ENCODE measurements around the gene ANKRD34C. TPM values are rescaled to one million over a fixed set of nuclear protein-coding genes. Genes with fewer than 3 reads are reported as not detected.
"Not testable (repeated sequence)": the region's sequence is repeated elsewhere in the genome, so short reads cannot be mapped to it uniquely, and the experiment has no call there.

Gene ANKRD34C
- total RNA-seq, 1 donor from 2014 or later, result not detected

GRCh38 chr15:79316864-79317263, 34.3 kb downstream of the ANKRD34C start:
- peak overlapping the region; percentile 57 for H3K27ac Mint-ChIP-seq
- no peak for DNase-seq (ENCODE audit: extremely low spot score, unreplicated experiment)
- H3K36me3 Mint-ChIP-seq, result peaks cover 81% of the 10 kb centered on the region
- H3K27me3 Mint-ChIP-seq, result no peaks in the 10 kb centered on the region
- peak overlapping the region; percentile 21 for H3K4me3 Mint-ChIP-seq
- TF ChIP-seq, protein P1, sequence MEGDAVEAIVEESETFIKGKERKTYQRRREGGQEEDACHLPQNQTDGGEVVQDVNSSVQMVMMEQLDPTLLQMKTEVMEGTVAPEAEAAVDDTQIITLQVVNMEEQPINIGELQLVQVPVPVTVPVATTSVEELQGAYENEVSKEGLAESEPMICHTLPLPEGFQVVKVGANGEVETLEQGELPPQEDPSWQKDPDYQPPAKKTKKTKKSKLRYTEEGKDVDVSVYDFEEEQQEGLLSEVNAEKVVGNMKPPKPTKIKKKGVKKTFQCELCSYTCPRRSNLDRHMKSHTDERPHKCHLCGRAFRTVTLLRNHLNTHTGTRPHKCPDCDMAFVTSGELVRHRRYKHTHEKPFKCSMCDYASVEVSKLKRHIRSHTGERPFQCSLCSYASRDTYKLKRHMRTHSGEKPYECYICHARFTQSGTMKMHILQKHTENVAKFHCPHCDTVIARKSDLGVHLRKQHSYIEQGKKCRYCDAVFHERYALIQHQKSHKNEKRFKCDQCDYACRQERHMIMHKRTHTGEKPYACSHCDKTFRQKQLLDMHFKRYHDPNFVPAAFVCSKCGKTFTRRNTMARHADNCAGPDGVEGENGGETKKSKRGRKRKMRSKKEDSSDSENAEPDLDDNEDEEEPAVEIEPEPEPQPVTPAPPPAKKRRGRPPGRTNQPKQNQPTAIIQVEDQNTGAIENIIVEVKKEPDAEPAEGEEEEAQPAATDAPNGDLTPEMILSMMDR (conservative IDR thresholded peaks at IDR 0.05), result no peak
- peaks cover 15% of the 10 kb centered on the region for H3K4me1 Mint-ChIP-seq (ENCODE audit: unreplicated experiment)
- no peaks in the 10 kb centered on the region for H3K9me3 Mint-ChIP-seq

GRCh38 chr15:79319973-79320372, 37.5 kb downstream of the ANKRD34C start:
- H3K4me3 Mint-ChIP-seq; H3K27ac Mint-ChIP-seq; H3K27me3 Mint-ChIP-seq; H3K4me1 Mint-ChIP-seq (ENCODE audit: unreplicated experiment); H3K9me3 Mint-ChIP-seq; DNase-seq (ENCODE audit: extremely low spot score, unreplicated experiment): not testable (repeated sequence)
- H3K36me3 Mint-ChIP-seq, result peaks cover 70% of the 10 kb centered on the region

- H3K9me3 Mint-ChIP-seq, result no peaks in the 10 kb centered on the region
- no peak for DNase-seq (ENCODE audit: extremely low spot score, unreplicated experiment)
- no peaks in the 10 kb centered on the region for H3K4me1 Mint-ChIP-seq (ENCODE audit: unreplicated experiment)
- TF ChIP-seq, protein P1 (conservative IDR thresholded peaks at IDR 0.05), result no peak
- H3K4me3 Mint-ChIP-seq, result no peak overlapping the region
- peaks cover 62% of the 10 kb centered on the region for H3K36me3 Mint-ChIP-seq
- H3K27ac Mint-ChIP-seq, result no peak overlapping the region
- no peaks in the 10 kb centered on the region for H3K27me3 Mint-ChIP-seq
Observed at GRCh38 chr15:79321876-79322275, 39.4 kb downstream of the ANKRD34C start.

DNA sequence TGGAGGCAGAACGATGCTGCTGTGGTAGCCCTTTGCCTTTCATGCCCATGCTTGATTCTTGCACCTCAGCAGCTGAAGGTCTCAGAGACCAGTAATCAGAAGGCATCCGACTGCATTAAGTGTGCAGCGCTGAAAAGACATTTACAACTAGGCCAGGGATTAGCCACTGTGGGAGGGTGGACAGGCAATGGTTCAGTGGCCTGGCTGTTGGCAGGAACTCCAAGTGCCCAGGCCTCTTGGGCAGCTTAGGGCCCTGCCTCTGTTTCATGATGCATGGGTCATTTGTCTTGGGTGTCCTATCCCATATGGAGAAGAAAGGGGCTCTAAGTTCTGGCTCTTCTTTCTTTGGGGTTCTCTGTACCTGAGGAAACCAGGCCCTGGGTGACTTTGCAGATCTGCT, 39.8 kb downstream of the ANKRD34C start:
- no peaks in the 10 kb centered on the region for H3K27me3 Mint-ChIP-seq
- peaks cover 59% of the 10 kb centered on the region for H3K36me3 Mint-ChIP-seq
- H3K27ac Mint-ChIP-seq, result no peak overlapping the region
- H3K9me3 Mint-ChIP-seq, result no peaks in the 10 kb centered on the region
- TF ChIP-seq, protein P1 (conservative IDR thresholded peaks at IDR 0.05), result no peak
- no peaks in the 10 kb centered on the region for H3K4me1 Mint-ChIP-seq (ENCODE audit: unreplicated experiment)
- H3K4me3 Mint-ChIP-seq, result no peak overlapping the region
- DNase-seq (ENCODE audit: extremely low spot score, unreplicated experiment), result no peak

DNA sequence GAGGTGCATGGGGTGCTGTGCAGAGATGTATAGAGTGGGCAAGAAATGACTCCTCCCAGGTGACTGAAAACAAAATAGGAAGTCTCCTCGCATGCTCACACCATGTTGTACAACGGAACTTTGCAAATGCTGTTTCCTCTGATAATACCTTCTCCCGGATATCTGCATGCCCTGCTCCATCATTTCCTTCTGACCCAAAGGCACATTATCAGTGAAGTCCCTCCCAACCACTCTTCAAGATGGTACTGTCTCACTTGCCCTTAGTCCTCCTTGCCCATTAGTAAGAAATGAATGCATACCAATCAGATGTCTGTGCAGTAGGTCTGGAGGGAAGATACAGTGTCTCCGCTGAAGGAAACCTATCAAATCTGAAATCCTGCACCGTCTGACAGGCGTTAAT, 40.4 kb downstream of the ANKRD34C start:
- Mint-ChIP-seq H3K4me3 (no peak overlapping the region), H3K4me1 (ENCODE audit: unreplicated experiment) (no peaks in the 10 kb centered on the region), H3K27ac (no peak overlapping the region), H3K27me3 (no peaks in the 10 kb centered on the region), H3K9me3 (no peaks in the 10 kb centered on the region), H3K36me3 (peaks cover 56% of the 10 kb centered on the region)
- DNase-seq (ENCODE audit: extremely low spot score, unreplicated experiment), result no peak
- TF ChIP-seq, protein P1 (conservative IDR thresholded peaks at IDR 0.05), result no peak

GRCh38 chr15:79329171-79329611, 46.7 kb downstream of the ANKRD34C start:
- Mint-ChIP-seq H3K27ac (peak overlapping the region; percentile 50), H3K27me3 (no peaks in the 10 kb centered on the region), H3K9me3 (no peaks in the 10 kb centered on the region), H3K36me3 (peaks cover 12% of the 10 kb centered on the region), H3K4me1 (ENCODE audit: unreplicated experiment) (no peaks in the 10 kb centered on the region), H3K4me3 (no peak overlapping the region)
- TF ChIP-seq, protein P1 (conservative IDR thresholded peaks at IDR 0.05), result no peak
- DNase-seq (ENCODE audit: extremely low spot score, unreplicated experiment), result no peak

Other genes with a start within 250 kb of the ANKRD34C start
- gene RASGRF1, start 191.9 kb upstream of the ANKRD34C start, total RNA-seq (ENCODE audit: low replicate concordance), result 0.41 and 1.5 TPM in 2 replicates
- 87.6 and 208 TPM in 2 replicates for gene TMED3, start 28.4 kb downstream of the ANKRD34C start, total RNA-seq (ENCODE audit: low replicate concordance)
- gene MINAR1, start 149.6 kb downstream of the ANKRD34C start, total RNA-seq (ENCODE audit: low replicate concordance), result 1.1 and 3.0 TPM in 2 replicates